Peyer's patch (tissue), 4 donors: ENCODE data around the gene RARB. TPM values are rescaled to one million over a fixed set of nuclear protein-coding genes. Genes with fewer than 3 reads are reported as not detected.

Experiments used
- DNase-seq, 3 donors: peaks; one replicate each; pipeline ENCODE4 v3.0.0-alpha.2; 2017 to 2019
- H3K27ac ChIP-seq, 4 donors: fragments of 200-600 bp; sonication (generic); one replicate each; pipeline ENCODE4 v1.5.1; 2016 to 2019
- H3K27me3 ChIP-seq, 2 donors: fragments of 200-600 bp; sonication (generic); one replicate each; pipeline ENCODE4 v1.5.1; 2019
- H3K36me3 ChIP-seq, 3 donors: fragments of 200-600 bp; sonication (generic); one replicate each; pipeline ENCODE4 v1.5.1; 2016 to 2019
- H3K4me1 ChIP-seq, 4 donors: fragments of 200-600 bp; sonication (generic); one replicate each; pipeline ENCODE4 v1.5.1; 2016 to 2019
- H3K4me3 ChIP-seq, 4 donors: fragments of 200-600 bp; sonication (generic); 1 replicate in 3 of 4; 2 replicates in 1 of 4; pipeline ENCODE4 v1.5.1; 2016 to 2019; ENCODE audit warnings: mild to moderate bottlenecking in 1 of 4
- H3K9me3 ChIP-seq, 4 donors: fragments of 200-600 bp; sonication (generic); one replicate each; pipeline ENCODE4 v1.5.1; 2016 to 2019; ENCODE audit warnings: mild to moderate bottlenecking in 1 of 4
- POLR2A ChIP-seq, 2 donors: fragments of 450-650 bp; IDR thresholded peaks; one replicate each; pipeline ENCODE4 v1.5.1; 2017; ENCODE audit warnings: antibody characterized with exemption in 2 of 2, mild to moderate bottlenecking in 2 of 2, moderate library complexity in 2 of 2
- total RNA-seq, 4 donors: library from RNA; depleted of rRNA; stranded (reverse); fragments of >200 nt; gene quantifications; one replicate each; pipeline ENCODE4 v1.1.0, GENCODE V29; 2016
- TF ChIP-seq, protein P1 (sequence below), 6 experiments: fragments of 450-650 bp in 4 of 6; fragments of 200-600 bp in 2 of 6; sonication (generic) in 1 of 6; IDR thresholded peaks; one replicate each; pipeline ENCODE4 v1.5.1; 2017 to 2019; ENCODE audit warnings: antibody characterized with exemption in 6 of 6, mild to moderate bottlenecking in 3 of 6, moderate library complexity in 1 of 6

RARB gene
- total RNA-seq, 4 donors from 2014 or later, result 0.53 to 4.1 (median 2.9) TPM

DNA sequence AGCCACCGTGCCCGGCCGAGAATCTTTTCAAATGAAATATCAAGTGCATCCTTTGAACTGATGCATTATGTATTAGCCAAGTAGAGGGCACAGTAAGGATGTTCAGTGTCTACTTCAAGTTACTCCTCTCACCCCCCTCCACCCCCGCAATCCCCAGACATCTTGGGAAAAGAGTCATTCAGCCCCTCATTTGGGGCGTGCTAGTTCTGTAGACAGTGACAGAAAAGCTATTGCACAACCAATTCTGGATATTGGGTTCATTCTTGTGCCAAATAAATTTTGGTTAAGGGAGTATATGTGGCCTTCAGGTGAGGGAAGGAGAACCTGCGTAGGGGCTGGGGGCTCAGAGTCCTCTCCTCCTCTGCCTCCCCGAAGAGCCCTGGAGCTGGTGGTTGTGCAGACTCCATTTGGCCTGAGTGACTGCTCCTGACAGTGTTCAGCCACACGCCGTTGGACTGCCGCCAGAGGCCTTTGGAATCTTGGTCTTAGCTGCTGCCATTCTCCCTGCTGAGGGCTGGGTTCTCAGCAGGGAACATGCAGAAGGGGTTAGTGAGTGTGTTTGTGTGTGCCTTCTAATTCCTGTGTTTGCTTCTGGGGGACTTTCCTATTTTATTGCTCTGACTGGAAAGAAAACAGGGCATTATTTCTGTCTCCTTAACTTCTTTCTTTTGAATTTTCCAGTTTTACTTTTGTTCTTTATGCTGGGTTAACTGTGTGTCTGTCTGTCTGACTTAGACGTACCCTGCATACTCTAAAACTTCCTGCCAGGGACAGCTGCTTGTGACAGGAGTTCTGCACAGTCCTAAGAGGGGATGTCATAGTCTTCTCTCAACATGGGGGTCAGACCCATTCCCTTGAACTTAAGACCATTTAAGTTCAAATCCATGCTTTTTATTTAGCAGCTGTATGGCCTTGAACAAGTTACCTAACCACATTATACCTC, 21.0 kb downstream of the RARB start:
- DNase-seq, result peak; percentile 25 to 85 (median 82)
- peak overlapping the region in 1 of 4 donors; percentile 29 for H3K27ac ChIP-seq
- H3K36me3 ChIP-seq, result no peaks in the 10 kb centered on the region
- TF ChIP-seq POLR2A (IDR thresholded peaks at IDR 0.05), result no peak
- TF ChIP-seq, protein P1, sequence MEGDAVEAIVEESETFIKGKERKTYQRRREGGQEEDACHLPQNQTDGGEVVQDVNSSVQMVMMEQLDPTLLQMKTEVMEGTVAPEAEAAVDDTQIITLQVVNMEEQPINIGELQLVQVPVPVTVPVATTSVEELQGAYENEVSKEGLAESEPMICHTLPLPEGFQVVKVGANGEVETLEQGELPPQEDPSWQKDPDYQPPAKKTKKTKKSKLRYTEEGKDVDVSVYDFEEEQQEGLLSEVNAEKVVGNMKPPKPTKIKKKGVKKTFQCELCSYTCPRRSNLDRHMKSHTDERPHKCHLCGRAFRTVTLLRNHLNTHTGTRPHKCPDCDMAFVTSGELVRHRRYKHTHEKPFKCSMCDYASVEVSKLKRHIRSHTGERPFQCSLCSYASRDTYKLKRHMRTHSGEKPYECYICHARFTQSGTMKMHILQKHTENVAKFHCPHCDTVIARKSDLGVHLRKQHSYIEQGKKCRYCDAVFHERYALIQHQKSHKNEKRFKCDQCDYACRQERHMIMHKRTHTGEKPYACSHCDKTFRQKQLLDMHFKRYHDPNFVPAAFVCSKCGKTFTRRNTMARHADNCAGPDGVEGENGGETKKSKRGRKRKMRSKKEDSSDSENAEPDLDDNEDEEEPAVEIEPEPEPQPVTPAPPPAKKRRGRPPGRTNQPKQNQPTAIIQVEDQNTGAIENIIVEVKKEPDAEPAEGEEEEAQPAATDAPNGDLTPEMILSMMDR (IDR thresholded peaks at IDR 0.05), result no peak
- H3K9me3 ChIP-seq, result no peaks in the 10 kb centered on the region
- H3K27me3 ChIP-seq, result no peaks in the 10 kb centered on the region
- H3K4me3 ChIP-seq, result no peak overlapping the region
- H3K4me1 ChIP-seq, result no peaks in the 10 kb centered on the region

DNA sequence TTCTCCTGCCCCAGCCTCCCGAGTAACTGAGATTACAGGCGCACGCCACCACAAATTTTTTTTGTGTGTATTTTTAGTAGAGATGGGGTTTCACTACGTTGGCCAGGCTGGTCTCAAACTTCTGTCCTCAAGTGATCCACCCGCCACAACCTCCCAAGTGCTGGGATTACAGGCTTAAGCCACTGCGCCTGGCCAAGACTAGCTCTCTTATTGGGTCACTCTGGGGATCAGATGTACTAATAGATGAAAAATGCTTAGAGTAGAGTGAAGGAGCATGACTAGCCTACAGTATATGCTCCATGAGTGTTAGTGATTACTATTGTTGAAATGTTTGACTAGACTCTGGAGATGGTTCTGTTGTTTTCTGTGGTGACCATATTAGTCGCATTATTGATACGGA, 21.8 kb downstream of the RARB start:
- H3K27ac ChIP-seq, result no peak overlapping the region
- H3K27me3 ChIP-seq, result no peaks in the 10 kb centered on the region
- DNase-seq, result no peak
- H3K4me1 ChIP-seq, result no peaks in the 10 kb centered on the region
- no peak overlapping the region for H3K4me3 ChIP-seq
- no peaks in the 10 kb centered on the region for H3K36me3 ChIP-seq
- TF ChIP-seq, protein P1 (IDR thresholded peaks at IDR 0.05), result no peak
- no peak for TF ChIP-seq POLR2A (IDR thresholded peaks at IDR 0.05)
- H3K9me3 ChIP-seq, result no peaks in the 10 kb centered on the region

DNA sequence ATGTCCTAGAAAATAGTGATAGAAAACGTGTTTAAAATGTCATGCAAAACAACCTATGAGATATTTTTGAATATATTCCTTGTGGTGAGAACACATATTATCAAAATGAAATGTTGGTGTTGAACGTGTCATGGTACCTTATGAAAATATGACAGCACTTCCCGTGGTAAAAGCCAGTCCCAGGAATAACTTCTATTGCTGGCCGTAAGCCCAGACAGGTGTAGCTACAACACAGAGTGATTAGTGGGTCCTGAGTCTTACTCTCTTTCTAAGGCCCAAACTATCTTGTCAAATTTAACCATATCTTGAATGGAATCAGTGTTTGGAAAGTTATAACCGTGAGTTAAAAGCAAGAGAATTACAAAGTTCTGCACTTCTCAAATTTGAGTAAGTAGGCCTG, 24.1 kb downstream of the RARB start:
- H3K4me3 ChIP-seq, result no peak overlapping the region
- DNase-seq, result no peak
- no peaks in the 10 kb centered on the region for H3K9me3 ChIP-seq
- H3K27me3 ChIP-seq, result no peaks in the 10 kb centered on the region
- no peaks in the 10 kb centered on the region for H3K36me3 ChIP-seq
- TF ChIP-seq, protein P1 (IDR thresholded peaks at IDR 0.05), result no peak
- TF ChIP-seq POLR2A (IDR thresholded peaks at IDR 0.05), result no peak
- no peak overlapping the region for H3K27ac ChIP-seq
- H3K4me1 ChIP-seq, result no peaks in the 10 kb centered on the region

DNA sequence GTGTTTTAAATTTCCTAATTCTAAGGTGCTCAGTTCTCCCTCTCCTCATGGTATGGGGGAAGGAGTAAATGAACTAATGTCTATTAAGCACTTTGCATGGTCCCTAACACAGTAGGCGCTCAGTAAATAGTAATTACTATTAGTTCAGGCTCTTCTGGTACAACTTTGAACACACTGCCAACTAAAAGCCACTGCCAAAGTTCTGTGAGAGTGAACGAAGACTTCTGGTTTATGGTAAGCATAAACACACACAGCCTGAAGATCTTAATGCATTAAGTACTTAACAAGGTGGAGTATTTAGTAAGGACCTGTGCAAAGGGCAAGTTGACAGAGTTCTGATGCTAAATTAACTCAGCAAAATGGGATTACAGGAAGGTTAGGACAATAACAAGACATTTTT, 24.7 kb downstream of the RARB start:
- no peaks in the 10 kb centered on the region for H3K27me3 ChIP-seq
- no peak for TF ChIP-seq POLR2A (IDR thresholded peaks at IDR 0.05)
- TF ChIP-seq, protein P1 (IDR thresholded peaks at IDR 0.05), result no peak
- no peaks in the 10 kb centered on the region for H3K9me3 ChIP-seq
- no peaks in the 10 kb centered on the region for H3K36me3 ChIP-seq
- H3K27ac ChIP-seq, result no peak overlapping the region
- DNase-seq, result no peak
- no peak overlapping the region for H3K4me3 ChIP-seq
- no peaks in the 10 kb centered on the region for H3K4me1 ChIP-seq

DNA sequence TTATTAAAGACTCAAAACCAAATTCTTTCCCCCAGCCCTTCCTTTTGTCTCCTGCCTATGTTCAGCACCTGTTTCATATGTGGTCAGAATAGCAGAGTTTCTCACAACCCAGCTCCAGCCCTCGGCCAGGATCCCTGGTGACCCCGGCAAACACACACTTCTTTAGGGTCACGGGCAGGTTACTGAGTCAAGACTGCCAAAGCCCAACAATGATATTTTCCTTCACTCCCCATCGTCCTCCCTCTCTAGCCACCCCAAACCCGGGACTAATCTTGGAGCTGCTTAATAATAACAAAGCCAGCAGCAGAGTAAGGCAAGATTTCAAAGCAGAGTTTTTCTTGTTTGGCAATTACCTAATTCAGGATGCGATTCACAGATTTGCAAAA, 25.5 kb downstream of the RARB start:
- TF ChIP-seq, protein P1 (IDR thresholded peaks at IDR 0.05), result no peak
- no peak for TF ChIP-seq POLR2A (IDR thresholded peaks at IDR 0.05)
- H3K27me3 ChIP-seq, result no peaks in the 10 kb centered on the region
- no peak overlapping the region for H3K27ac ChIP-seq
- H3K4me3 ChIP-seq, result no peak overlapping the region
- no peaks in the 10 kb centered on the region for H3K9me3 ChIP-seq
- no peaks in the 10 kb centered on the region for H3K4me1 ChIP-seq
- H3K36me3 ChIP-seq, result no peaks in the 10 kb centered on the region
- no peak for DNase-seq
